ENCODE measurements around the gene NAP1L4.

The NAP1L4 gene, protein sequence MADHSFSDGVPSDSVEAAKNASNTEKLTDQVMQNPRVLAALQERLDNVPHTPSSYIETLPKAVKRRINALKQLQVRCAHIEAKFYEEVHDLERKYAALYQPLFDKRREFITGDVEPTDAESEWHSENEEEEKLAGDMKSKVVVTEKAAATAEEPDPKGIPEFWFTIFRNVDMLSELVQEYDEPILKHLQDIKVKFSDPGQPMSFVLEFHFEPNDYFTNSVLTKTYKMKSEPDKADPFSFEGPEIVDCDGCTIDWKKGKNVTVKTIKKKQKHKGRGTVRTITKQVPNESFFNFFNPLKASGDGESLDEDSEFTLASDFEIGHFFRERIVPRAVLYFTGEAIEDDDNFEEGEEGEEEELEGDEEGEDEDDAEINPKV

DNA sequence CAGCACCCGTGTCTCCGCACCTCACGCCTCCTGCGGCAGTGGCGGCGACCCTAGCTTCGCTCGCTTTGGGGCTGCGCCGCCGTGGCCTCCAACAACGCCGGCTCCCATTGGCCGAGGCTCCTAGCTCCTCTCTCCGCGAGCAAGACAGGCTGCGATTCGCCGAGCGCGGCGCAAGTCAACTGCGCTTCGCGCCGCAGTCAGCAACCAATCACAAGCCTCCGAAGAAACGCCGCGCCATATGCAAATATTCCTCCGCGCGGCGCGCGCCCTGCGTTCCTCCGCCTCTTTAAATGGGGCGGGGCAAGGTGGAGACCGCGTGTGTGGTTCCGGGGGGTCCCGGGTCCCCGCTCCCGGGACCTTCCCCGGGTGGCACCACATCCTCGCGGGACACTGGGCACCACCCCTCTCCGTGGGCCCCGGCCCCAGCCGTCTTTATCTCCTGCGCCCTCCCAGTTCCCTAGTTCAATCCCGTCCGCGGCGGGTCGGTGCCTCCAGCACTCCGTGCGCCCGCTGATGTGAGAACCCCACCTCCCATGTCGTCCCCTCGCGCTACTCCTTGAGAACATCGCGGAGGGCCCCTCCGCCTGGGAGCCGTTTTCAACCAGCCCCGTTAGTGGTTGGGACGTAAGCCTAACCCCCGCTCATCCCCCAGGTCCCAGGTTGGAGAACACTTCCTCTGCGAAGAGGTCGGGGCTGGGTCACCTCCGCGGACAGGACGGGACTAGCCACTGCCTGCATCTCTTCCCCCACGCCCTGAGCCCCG lies at the start of gene NAP1L4:
Gene NAP1L4, minus strand, starts transcription at position 96 of the 763 bp plus-strand sequence. CDS start 13,109 bp downstream, outside the sequence.
- peak; percentile 75 for DNase-seq

- no peak for DNase-seq
Measured at GRCh38 chr11:3040881-3041280, 48.8 kb upstream of the NAP1L4 start.

DNA sequence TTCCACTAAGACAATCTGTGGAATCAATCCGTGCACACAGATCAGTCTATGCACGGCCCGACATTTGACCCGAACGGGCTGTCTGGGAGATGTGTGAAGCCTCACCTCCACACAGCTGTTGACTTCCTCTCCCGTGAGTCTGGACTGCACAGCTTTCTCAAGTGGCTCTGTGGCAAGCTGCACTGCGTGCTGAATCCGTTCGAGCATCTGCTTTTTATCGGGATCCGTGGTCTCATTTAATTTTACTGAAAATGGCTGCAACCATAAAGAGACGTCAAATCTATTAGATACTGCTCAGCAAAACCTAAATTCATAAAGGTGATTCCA lies 45.8 kb upstream of the NAP1L4 start:
- DNase-seq: no peak

DNA sequence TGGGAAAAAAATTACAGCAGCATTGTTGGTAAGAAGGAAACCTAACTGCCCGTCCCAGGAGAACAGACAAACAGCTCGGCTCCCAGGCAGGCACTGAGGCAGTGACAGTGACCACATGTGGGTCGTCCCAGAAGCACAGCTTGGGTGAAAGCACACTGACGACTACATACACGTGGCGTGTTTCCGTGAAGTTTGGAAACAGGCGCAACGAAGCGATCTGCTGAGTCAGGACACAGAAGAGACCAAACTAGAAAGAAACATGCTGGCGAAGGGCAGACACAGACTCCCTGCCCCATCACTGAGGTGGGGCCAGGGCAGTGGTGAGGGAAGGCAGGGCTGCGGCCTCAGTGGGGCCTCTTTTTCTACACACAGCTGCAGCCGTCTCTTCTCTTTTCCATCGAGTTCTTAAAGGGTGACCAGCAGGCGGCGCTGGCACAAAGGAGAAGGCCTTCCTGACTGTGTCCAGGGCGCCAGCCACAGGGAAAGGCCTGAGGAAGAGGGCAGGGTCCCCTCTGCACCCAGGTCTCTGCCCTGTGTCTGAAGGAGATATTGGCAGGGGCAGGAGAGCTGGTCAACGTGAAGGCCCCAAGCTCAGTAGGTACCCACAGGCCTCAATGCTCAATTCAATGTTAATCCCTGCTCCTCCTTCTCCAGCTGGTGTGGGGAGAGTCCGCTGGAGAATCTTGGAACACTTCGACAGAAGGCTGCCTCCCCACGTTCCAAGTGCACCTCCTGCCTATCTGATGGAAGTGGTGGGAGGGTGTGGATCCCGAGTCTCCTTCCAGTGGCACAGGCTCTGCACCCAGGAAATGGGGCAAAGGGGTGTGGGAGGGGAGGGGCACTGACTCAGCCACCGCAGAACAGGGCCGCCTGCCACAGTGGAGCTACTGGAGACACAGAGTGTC lies 45.2 kb upstream of the NAP1L4 start:
- peak; percentile 37 for DNase-seq

DNA sequence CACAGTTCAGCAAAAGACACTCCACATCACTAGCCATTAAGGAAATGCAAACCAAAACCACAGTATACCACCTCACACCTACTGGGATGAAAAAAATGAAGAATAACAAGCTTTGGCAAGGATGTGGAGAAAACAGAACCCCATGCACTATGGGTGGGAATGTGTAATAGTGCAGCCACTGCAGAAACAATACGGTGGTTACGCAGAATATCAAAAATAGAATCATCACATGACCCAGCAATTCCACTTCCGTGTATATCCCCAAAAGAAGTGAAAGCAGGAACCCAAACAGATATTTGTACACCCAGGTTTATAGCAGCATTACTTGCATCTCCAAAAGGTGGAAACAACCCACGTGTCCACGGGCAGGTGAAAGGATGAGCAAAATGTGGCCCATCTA lies 44.3 kb upstream of the NAP1L4 start:
- no peak for DNase-seq

GRCh38 chr11:3035333-3035732 lies 43.2 kb upstream of the NAP1L4 start:
- DNase-seq: no peak

DNA sequence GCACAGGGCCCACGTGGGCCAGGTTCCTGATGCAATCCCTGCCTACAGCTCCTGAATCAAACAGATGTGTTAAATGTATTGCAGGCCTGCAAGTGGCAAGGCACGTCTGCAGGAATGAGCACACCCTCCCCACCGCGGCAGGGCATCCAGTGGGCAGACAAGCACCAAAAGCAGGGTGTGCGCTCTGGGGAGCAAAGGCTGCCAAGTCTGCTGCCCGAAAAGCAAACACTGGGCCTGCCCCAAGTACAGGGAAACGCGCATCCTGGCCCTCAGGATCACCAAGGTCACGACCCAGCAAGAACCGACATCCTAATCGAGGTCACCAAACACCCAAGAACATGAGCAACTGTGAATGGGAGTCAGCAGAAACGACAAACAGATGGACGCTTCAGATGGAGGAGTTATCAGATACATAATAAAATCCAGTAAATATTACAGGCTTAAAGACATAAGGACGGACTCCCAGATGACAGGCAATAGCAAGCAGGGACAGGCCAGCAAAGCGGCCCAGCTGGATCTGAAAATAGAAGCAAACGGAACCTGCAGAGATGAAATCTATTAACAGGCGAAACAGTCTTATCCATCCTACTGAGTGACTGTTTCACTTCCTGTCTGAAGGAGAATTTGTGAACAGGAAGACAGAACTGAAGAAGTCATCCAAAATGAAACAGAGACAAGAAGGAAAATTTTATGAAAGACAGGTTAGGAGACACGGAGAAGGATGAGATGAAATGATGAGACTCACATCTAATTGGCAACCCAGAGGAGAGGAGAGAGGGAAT lies 38.4 kb upstream of the NAP1L4 start:
- DNase-seq: no peak

GRCh38 chr11:3028813-3029212 lies 36.7 kb upstream of the NAP1L4 start:
- no peak for DNase-seq

GRCh38 chr11:3026803-3027202 lies 34.7 kb upstream of the NAP1L4 start:
- DNase-seq: no peak

DNA sequence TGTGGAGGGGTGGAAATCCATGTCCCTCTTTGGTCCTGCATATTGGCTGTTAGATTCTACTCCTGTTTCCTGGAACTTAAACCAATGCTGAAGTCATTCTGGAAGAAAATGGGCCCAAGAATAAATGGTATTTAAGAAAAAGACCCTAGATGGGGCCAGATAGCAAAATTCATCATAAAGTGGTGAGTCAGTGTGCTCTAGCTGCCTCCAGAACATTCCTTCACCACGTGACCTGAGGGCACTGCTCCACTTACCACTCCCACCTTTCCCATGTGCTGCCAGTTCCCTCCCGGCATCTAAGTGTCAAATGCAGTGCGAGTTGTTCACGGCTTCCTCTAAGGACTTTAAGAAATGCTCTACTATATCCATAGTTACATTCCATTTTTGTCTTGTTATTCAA lies 30.9 kb upstream of the NAP1L4 start:
- no peak for DNase-seq

- no peak for DNase-seq
Measured at GRCh38 chr11:3022300-3022967, 30.3 kb upstream of the NAP1L4 start.

DNA sequence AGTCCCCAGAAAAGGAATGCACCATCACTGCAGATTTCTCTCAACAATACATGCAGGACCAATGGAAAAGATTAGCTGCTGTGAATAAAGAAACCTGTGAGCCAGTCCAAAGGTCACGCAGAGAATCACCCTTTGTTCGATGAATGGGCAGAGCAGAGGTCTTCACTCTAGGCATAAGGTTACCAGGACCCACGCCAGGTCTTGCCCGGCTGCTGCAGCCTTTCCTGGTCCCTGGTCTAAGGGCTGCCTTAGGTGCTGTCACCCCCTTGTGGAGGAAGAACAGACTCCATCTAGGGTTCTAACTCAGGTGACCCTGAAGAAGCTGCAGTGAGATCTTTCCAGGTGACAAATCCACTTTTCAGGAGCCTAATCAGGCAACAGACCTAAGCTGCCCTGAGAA lies 29.0 kb upstream of the NAP1L4 start:
- no peak for DNase-seq

DNA sequence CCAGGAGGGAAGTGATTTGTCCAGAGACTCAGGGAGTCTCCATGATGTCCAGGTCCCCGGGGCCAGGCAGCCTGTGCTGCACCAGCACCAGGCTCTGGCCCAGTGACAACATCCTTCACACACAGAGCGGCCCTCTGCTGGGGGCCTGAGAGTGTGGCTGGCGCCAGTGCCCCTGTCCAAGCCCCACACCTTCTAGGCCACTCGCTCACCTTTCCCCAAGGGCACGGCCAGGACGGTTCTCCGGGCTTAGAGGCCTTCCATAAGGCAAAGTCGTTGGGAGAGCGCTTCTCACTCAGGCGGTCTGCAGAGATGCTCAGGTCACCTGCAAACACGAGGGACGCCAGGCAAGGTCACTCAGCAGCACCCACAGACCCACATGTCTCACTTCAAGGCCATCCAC lies 27.9 kb upstream of the NAP1L4 start:
- no peak for DNase-seq

DNA sequence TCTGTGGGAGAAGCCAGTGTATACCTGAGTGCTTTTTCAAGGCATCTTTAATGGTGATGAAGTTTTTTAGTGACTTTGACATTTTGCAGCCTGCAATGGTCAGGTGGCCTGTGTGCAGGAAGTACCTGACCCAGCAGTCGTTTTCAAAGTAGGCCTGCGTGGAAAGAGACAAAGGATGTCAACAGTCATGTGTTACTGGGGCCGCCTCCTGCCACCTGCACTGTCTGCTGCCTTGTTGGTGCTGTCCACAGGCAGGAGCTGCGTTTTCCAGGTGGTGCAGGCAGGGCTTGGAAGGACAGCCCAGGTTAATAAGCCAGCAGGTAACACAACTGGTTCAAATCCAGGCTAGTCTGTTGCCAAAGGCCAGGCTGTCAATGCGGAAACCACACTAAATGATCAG lies 26.5 kb upstream of the NAP1L4 start:
- no peak for DNase-seq

DNA sequence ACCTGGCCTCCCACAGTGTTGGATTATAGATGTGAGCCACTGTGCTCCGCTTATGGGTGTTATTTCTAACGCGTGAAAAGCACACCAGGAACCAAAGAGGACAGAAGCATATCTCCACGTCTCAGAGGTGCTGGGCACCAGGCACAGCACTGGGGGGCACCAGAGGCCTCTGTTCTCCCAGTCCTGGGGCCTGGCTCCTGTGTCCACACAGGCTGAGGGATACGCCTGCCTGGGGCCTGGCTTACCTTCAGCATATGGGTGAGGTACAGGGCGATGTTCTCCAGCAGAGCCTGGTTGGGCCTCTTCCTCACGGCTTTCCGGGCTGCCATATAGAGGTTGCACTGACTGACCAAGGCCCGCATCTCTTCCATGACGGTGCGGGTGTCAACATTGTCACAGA lies 24.7 kb upstream of the NAP1L4 start:
- DNase-seq: no peak

- DNase-seq: no peak
Measured at GRCh38 chr11:3015796-3016195, 23.7 kb upstream of the NAP1L4 start.

- no peak for DNase-seq
Measured at GRCh38 chr11:3014943-3015342, 22.8 kb upstream of the NAP1L4 start.

GRCh38 chr11:3014057-3014938 lies 22.2 kb upstream of the NAP1L4 start:
- no peak for DNase-seq

DNA sequence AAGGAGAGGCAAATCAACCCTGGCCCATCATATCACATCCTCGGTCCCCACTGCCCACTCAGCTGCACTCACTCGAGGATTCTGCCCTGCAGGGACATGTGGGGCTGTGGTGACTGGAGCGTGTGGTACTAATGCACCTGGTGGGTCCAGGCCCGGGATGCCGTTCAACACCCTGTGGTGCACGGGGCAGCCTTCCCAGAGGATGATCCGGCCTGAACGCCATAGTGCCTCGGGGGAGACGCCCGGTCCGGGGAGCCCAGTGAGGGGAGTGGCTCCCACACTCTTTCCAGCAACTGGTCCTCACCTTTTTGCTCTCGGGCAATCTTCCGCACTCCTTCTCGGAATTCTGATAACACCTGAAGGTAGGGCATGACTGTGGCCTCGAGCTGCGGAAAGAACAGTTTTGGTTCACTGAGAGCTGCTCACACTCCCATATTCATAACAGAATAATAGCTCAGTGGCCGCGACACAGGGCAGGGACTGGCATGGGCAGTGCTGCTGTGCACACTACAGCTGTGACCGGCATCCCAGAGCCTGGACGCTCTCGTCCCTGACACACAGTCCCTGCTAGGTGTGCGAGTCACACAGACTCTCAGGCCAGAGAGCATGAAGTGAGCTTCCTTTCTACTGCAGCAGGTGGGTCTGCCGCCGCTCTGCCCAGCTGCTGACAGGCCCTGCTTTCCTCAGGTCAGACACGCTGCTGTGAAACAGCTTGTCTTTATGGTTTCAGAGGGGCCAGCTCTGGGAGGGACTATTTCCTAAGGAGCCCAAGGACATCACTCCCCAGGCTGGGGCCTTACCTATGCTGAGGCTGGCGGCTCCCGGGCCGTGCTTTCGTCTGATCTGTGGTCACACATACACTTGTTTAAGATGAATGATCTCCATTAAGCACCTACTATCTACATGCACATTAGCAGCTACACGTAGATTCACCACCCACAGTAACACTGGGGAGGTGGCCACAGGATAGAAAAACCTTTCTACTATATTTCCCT lies 20.1 kb upstream of the NAP1L4 start:
- no peak for DNase-seq
